ENCODE measurements around the gene MGAT3. TPM values are rescaled to one million over a fixed set of nuclear protein-coding genes. Genes with fewer than 3 reads are reported as not detected.
A peak's percentile ranks its signal among the peaks of the same experiment; 100 is the strongest.

Gene MGAT3
- total and polyA plus RNA-seq, 2 of the 8 experiments (the other 6 are each of a cell fraction or from before 2014, with no cell fraction given) = 4.3 to 9.2 TPM

DNA sequence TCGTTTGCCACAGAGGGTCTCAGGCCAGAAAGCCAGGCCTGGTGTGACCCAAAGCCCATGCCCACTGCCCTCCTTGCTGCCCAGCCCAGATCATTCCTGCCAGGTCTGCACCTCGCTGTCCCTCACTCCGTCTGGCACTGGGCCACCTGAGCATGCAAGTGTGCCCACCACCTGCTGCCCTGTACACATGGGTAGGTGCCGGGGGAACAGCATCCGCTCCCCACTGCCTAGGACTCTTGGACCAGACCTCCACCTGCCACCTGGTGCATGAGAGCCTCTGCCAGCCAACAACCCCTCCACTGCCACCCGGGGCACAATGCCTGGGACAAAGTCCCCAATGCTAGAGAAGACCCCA lies 12.5 kb downstream of the MGAT3 start:
- Histone ChIP-seq H2AFZ (ENCODE audit: low read length) (no peak overlapping the region), H3K9ac (replicated peaks in 1 of 4; ENCODE audit: extremely low read depth in 1 of 4, low read depth in 3 of 4, low read length in 3 of 4) (no peak overlapping the region), H2BK120ac (replicated peaks; ENCODE audit: low read depth, low read length) (no peak overlapping the region), H2BK12ac (ENCODE audit: low read depth, low read length) (no peak overlapping the region), H2BK15ac (ENCODE audit: low read length) (no peak overlapping the region), H3K4me3 (ENCODE audit: extremely low read depth in 1 of 4, insufficient read depth in 2 of 4, low read depth in 3 of 4, low read length in 4 of 4) (no peak overlapping the region), H4K20me1 (replicated peaks in 1 of 2; ENCODE audit: control insufficient read depth in 1 of 2, insufficient read depth in 2 of 2, low read length in 2 of 2) (peaks cover 0 to 6% of the 10 kb centered on the region in 2 experiments), H3K27me3 (replicated peaks in 1 of 4; ENCODE audit: control insufficient read depth in 3 of 4, extremely low read depth in 1 of 4, insufficient read depth in 3 of 4, low read length in 3 of 4) (no peaks in the 10 kb centered on the region), H4K5ac (ENCODE audit: insufficient read length, low read depth, low read length) (no peak overlapping the region), H3K4me1 (replicated peaks in 1 of 4; ENCODE audit: control insufficient read depth in 3 of 4, insufficient read depth in 4 of 4, low read length in 3 of 4) (peaks cover 11 to 44% (median 32%) of the 10 kb centered on the region in 4 experiments), H3K23ac (ENCODE audit: insufficient read length) (no peak overlapping the region), H3K27ac (ENCODE audit: low read depth, low read length) (no peak overlapping the region), H3K18ac (ENCODE audit: extremely low read depth, low read length) (no peak overlapping the region; the same call in 1 of the 2 replicates), H4K8ac (ENCODE audit: extremely low read depth, insufficient read depth, low read length) (no peak overlapping the region; the same call in 1 of the 2 replicates), H3K14ac (ENCODE audit: insufficient read length) (no peak overlapping the region), H2BK5ac (ENCODE audit: low read depth, low read length) (no peak overlapping the region), H2AK5ac (ENCODE audit: low read depth, low read length) (no peak overlapping the region), H3K4me2 (ENCODE audit: insufficient read depth in 1 of 2, low read depth in 2 of 2, low read length in 2 of 2) (no peak overlapping the region), H3K36me3 (ENCODE audit: control insufficient read depth in 2 of 4, insufficient read depth in 4 of 4, low read length in 3 of 4) (no peaks in the 10 kb centered on the region), H3K4ac (replicated peaks; ENCODE audit: insufficient read length, low read depth, low read length) (peak overlapping the region; percentile 34), H4K91ac (replicated peaks; ENCODE audit: insufficient read length, low read length) (peak overlapping the region; percentile 38), H3K23me2 (ENCODE audit: low read depth, low read length) (no peaks in the 10 kb centered on the region), H3K79me2 (ENCODE audit: control insufficient read depth in 1 of 2, insufficient read depth in 2 of 2, low read length in 2 of 2) (no peaks in the 10 kb centered on the region), H3K79me1 (ENCODE audit: low read depth, low read length) (no peaks in the 10 kb centered on the region; the same call in none of the 2 replicates), H2BK20ac (ENCODE audit: low read length) (no peak overlapping the region), H3K9me3 (ENCODE audit: insufficient read depth in 2 of 2, low read depth in 1 of 2, low read length in 1 of 2) (no peaks in the 10 kb centered on the region), H3K56ac (replicated peaks; ENCODE audit: insufficient read length, low read depth, low read length) (no peak overlapping the region)
- POLR2A ChIA-PET (ENCODE audit: partially characterized antibody) = interaction anchor here (0.6 to 3.8 kb wide), 6 partner anchors 9 to 150 kb away, joined by 3 to 11 read pairs (median 5); partner anchors contain the start of genes ATF4, MIEF1 and RPL3
- CTCF ChIA-PET (ENCODE audit: partially characterized antibody) = interaction anchor here (1.0 to 6.0 kb wide), 8 partner anchors 7 to 80 kb away, joined by 3 to 60 read pairs (median 8); no protein-coding TSS in a partner anchor
- no peak for FAIRE-seq
- WGBS, 2 experiments (ENCODE audit: extremely low coverage in 1 of 2, insufficient coverage in 1 of 2, insufficient read length in 1 of 2, insufficient replicate concordance in 2 of 2, low coverage in 1 of 2, low lambda C conversion rate in 2 of 2, missing lambda C conversion rate in 1 of 2) = 90% methylated on average over 5 of the region's 6 CpGs; no CpG with 5 or more reads in 1 of the 2 experiments
- no peak for DNase-seq (ENCODE audit: low read depth in 1 of 2, low spot score in 2 of 2)
- TF ChIP-seq CREB1 (IDR thresholded peaks at IDR 0.05) (no peak), CEBPB (IDR thresholded peaks at IDR 0.05; ENCODE audit: low read depth, low read length) (no peak), SIRT6 (IDR thresholded peaks at IDR 0.05; ENCODE audit: low read length) (no peak), EP300 (IDR thresholded peaks at IDR 0.05; ENCODE audit: borderline replicate concordance in 1 of 2, low read depth in 2 of 2, low read length in 2 of 2) (no peak), SAP30 (IDR thresholded peaks at IDR 0.05; ENCODE audit: insufficient read depth, insufficient replicate concordance, low read length) (no peak), SP4 (IDR thresholded peaks at IDR 0.05; ENCODE audit: low read length) (no peak), RNF2 (IDR thresholded peaks at IDR 0.05; ENCODE audit: borderline replicate concordance, low read depth, low read length, missing control alignments, poor library complexity, severe bottlenecking) (no peak), SP2 (IDR thresholded peaks at IDR 0.05; ENCODE audit: low read length) (no peak), SRF (IDR thresholded peaks at IDR 0.05; ENCODE audit: low read depth, low read length) (no peak), ASH2L (IDR thresholded peaks at IDR 0.05; ENCODE audit: low read length) (no peak), TCF12 (IDR thresholded peaks at IDR 0.05; ENCODE audit: low read depth, low read length) (no peak), EZH2 (IDR thresholded peaks at IDR 0.05; ENCODE audit: low read depth, low read length, severe bottlenecking) (no peak), KDM4A (IDR thresholded peaks at IDR 0.05; ENCODE audit: low read depth, low read length, severe bottlenecking) (no peak), BRCA1 (IDR thresholded peaks at IDR 0.05; ENCODE audit: low read depth, low read length) (no peak), SIX5 (IDR thresholded peaks at IDR 0.05; ENCODE audit: low read depth, low read length) (no peak)

Measured in H1 (cell line).